Adipocyte (in vitro differentiated cells): ENCODE measurements around the gene KCTD2.
A peak's percentile ranks its signal among the peaks of the same experiment; 100 is the strongest.

Source experiments
- DNase-seq: peaks from one replicate; pipeline ENCODE4 v3.0.0-alpha.2; 2015; ENCODE audit warnings: low read depth
- H3K27me3 ChIP-seq: replicated peaks from 2 replicates; pipeline ENCODE4 v1.7.0; 2013; ENCODE audit warnings: mild to moderate bottlenecking, low read length, moderate library complexity; ENCODE audit not compliant: control insufficient read depth, insufficient read depth
- H3K36me3 ChIP-seq: 2 replicates; pipeline ENCODE4 v1.7.0; 2013; ENCODE audit warnings: low read length, mild to moderate bottlenecking, moderate library complexity; ENCODE audit not compliant: control insufficient read depth, insufficient read depth, severe bottlenecking
- H3K4me1 ChIP-seq: 2 replicates; pipeline ENCODE4 v1.7.0; 2013; ENCODE audit warnings: mild to moderate bottlenecking, low read length, moderate library complexity; ENCODE audit not compliant: control insufficient read depth, insufficient read depth
- H3K4me3 ChIP-seq: 2 replicates; pipeline ENCODE4 v1.7.0; 2013; ENCODE audit warnings: mild to moderate bottlenecking, low read length, moderate library complexity
- H3K9ac ChIP-seq: 2 replicates; pipeline ENCODE4 v1.7.0; 2013; ENCODE audit warnings: mild to moderate bottlenecking, low read length, moderate library complexity
- H3K9me3 ChIP-seq: 2 replicates; pipeline ENCODE4 v1.7.0; 2013; ENCODE audit warnings: mild to moderate bottlenecking, low read length, moderate library complexity; ENCODE audit not compliant: control insufficient read depth

Gene KCTD2

DNA sequence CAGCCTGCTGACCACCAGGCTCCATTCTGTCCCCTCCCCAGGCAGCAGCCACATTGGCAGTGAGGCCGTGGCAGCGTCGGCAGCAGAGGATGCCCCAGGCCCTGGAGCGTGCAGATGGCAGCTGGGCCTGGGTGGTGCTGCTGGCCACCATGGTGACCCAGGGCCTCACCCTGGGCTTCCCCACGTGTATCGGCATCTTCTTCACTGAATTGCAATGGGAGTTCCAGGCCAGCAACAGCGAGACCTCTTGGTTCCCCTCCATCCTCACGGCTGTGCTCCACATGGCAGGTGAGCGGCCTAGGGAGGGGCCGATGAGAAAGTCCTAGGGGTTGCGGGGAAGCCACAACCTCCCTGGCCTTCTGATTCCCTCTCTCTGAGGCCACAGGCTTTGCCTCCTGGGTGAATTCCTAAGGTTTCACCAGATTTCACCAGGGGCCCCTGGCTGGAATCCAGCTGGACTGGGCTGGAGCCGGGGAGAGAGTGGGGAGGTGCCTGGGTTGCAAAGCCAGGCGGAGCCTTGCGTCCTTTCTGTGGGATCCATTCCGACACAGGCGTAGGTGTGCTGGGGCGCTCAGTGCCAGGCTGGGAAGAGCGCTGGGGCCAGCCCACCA lies 46.6 kb downstream of the KCTD2 start:
- no peak overlapping the region for H3K4me3 ChIP-seq
- peaks cover 38% of the 10 kb centered on the region for H3K4me1 ChIP-seq
- H3K9me3 ChIP-seq, result no peaks in the 10 kb centered on the region
- DNase-seq, result no peak
- no peak overlapping the region for H3K9ac ChIP-seq
- H3K27me3 ChIP-seq, result no peaks in the 10 kb centered on the region
- no peaks in the 10 kb centered on the region for H3K36me3 ChIP-seq

DNA sequence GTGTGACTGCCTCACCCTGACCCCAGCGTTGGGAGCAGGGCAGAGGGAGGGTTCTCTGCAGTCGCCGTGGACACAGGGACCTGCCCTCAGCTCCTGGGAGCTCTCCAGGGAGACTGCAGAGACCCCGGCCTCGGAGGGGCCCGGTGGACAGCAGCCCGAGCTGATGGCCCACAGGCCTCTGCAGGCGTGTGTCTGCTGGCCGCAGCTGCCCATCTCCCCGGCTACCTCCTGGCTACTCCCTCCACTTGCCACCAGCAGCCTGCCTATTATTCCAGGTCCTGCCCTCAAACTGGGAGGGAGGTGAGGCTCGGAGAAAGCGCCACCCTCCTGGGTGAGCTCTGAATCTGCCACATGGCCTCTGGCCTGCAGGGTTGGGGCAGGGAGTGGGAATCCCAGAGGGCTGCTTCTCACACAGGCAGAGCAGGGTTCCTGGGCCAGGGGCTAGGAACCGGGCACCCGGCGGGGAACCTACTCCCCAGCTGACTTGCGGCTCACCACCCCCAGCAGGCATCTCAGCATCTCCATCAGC lies 47.9 kb downstream of the KCTD2 start:
- no peak for DNase-seq
- H3K9me3 ChIP-seq, result no peaks in the 10 kb centered on the region

DNA sequence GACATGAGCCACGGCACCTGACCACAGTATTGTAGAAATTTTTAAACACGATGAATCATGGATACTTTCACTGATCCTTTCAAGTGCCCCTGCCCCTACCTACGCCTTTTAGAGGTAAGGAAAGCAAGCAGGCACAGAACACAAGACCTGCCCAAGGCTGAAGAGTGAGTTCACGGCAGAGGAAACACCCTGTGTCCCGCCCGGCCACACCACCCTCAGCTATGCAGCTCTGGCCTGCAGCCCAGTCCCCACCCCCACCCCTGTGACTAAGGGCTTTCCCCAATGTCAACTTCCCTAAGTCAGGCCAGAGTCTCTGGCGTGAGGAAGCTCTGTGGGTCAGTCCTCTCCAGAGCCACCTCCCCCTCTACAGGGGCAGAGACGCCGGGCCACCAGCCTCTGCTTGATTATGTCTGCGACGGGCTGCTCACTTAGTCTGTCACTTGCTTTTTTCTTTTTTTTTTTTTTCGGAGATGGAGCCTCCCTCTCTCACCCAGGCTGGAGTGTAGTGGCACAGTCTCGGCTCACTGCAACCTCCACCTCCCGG lies 49.1 kb downstream of the KCTD2 start:
- Histone ChIP-seq H3K9ac (no peak overlapping the region), H3K4me3 (no peak overlapping the region), H3K27me3 (no peaks in the 10 kb centered on the region), H3K36me3 (peaks cover 11% of the 10 kb centered on the region), H3K4me1 (peaks cover 25% of the 10 kb centered on the region), H3K9me3 (no peaks in the 10 kb centered on the region)
- peak; percentile 65 for DNase-seq

More for the DNA sequence above, 47.9 kb downstream of the KCTD2 start:
- peaks cover 3% of the 10 kb centered on the region for H3K36me3 ChIP-seq
- no peaks in the 10 kb centered on the region for H3K27me3 ChIP-seq
- H3K4me1 ChIP-seq, result peaks cover 31% of the 10 kb centered on the region
- no peak overlapping the region for H3K4me3 ChIP-seq
- H3K9ac ChIP-seq, result no peak overlapping the region

DNA sequence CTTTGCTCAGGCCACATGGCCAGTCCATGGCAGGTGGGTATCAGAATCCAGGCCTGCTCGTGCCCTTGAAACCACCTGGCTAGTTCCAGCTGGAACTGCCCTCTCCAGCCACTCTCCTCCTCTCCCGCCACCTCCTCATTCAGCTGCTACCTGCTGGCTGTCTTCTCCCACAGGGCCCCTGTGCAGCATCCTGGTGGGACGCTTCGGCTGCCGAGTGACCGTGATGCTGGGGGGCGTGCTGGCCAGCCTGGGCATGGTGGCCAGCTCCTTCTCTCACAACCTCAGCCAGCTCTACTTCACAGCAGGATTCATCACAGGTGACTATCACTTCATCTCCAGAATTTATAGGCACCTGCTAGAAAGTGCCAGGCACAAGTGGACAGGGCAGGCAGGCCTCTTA lies 50.8 kb downstream of the KCTD2 start:
- H3K4me1 ChIP-seq, result peaks cover 12% of the 10 kb centered on the region

DNA sequence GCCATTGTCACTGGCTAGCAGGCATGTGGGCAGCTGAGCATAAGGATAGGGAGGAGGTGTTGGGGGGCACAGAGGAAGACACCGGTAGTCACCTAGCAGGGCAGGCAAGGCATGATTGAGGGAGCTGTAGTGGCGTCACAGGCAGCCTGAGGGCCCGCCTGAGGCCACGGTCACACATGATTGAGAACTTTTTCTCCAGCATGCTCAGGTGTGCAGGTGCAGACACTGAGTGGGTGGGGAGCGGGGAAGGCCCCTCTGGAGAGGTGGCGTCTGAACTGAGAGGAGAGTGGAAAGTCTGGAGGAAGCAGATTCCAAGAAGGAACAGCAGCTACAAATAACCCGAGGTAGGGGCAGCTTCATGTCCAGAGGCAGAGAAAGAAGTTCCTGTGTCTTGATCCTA lies 51.8 kb downstream of the KCTD2 start:
- Histone ChIP-seq H3K4me3 (no peak overlapping the region), H3K4me1 (peaks cover 5% of the 10 kb centered on the region)

More for the DNA sequence above, 50.8 kb downstream of the KCTD2 start:
- no peak overlapping the region for H3K4me3 ChIP-seq
- no peaks in the 10 kb centered on the region for H3K9me3 ChIP-seq
- H3K36me3 ChIP-seq, result peaks cover 11% of the 10 kb centered on the region
- H3K27me3 ChIP-seq, result no peaks in the 10 kb centered on the region
- no peak for DNase-seq
- no peak overlapping the region for H3K9ac ChIP-seq

GRCh38 chr17:75099881-75100595 lies 53.0 kb downstream of the KCTD2 start:
- H3K4me1 ChIP-seq, result peaks cover 5% of the 10 kb centered on the region
- DNase-seq, result no peak
- H3K36me3 ChIP-seq, result peaks cover 11% of the 10 kb centered on the region
- H3K9ac ChIP-seq, result no peak overlapping the region
- H3K9me3 ChIP-seq, result no peaks in the 10 kb centered on the region
- no peak overlapping the region for H3K4me3 ChIP-seq
- no peaks in the 10 kb centered on the region for H3K27me3 ChIP-seq

More for the DNA sequence above, 51.8 kb downstream of the KCTD2 start:
- H3K27me3 ChIP-seq, result no peaks in the 10 kb centered on the region
- no peak for DNase-seq
- H3K9ac ChIP-seq, result no peak overlapping the region
- no peaks in the 10 kb centered on the region for H3K9me3 ChIP-seq
- peaks cover 11% of the 10 kb centered on the region for H3K36me3 ChIP-seq

DNA sequence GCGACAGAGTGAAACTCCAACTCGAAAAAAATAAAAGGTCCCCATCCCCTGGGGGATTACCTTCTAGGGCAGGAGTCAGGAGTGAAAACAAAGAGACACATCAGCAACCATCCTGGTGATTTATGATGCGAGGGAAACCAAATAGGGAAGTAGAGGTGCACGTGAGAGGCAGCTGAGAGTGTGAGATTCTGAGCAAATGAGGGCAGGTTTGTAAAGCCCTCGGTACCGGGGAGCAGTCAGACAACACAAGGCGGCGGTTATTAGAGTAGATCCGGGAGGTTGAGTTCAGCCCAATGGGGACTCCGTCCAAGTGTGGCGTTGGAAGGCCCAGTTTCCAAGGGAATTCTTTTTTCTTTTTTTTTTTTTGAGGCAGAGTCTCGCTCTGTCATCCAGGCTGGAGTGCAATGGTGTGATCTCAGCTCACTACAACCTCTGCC lies 55.4 kb downstream of the KCTD2 start:
- H3K9ac ChIP-seq, result no peak overlapping the region
- H3K9me3 ChIP-seq, result no peaks in the 10 kb centered on the region
- H3K4me1 ChIP-seq, result no peaks in the 10 kb centered on the region
- DNase-seq, result no peak
- no peak overlapping the region for H3K4me3 ChIP-seq
- no peaks in the 10 kb centered on the region for H3K27me3 ChIP-seq
- peaks cover 11% of the 10 kb centered on the region for H3K36me3 ChIP-seq

GRCh38 chr17:75103601-75104554 lies 56.9 kb downstream of the KCTD2 start:
- no peak overlapping the region for H3K4me3 ChIP-seq
- H3K4me1 ChIP-seq, result no peaks in the 10 kb centered on the region
- H3K27me3 ChIP-seq, result no peaks in the 10 kb centered on the region
- no peaks in the 10 kb centered on the region for H3K9me3 ChIP-seq
- H3K36me3 ChIP-seq, result peaks cover 11% of the 10 kb centered on the region
- DNase-seq, result no peak
- H3K9ac ChIP-seq, result no peak overlapping the region

DNA sequence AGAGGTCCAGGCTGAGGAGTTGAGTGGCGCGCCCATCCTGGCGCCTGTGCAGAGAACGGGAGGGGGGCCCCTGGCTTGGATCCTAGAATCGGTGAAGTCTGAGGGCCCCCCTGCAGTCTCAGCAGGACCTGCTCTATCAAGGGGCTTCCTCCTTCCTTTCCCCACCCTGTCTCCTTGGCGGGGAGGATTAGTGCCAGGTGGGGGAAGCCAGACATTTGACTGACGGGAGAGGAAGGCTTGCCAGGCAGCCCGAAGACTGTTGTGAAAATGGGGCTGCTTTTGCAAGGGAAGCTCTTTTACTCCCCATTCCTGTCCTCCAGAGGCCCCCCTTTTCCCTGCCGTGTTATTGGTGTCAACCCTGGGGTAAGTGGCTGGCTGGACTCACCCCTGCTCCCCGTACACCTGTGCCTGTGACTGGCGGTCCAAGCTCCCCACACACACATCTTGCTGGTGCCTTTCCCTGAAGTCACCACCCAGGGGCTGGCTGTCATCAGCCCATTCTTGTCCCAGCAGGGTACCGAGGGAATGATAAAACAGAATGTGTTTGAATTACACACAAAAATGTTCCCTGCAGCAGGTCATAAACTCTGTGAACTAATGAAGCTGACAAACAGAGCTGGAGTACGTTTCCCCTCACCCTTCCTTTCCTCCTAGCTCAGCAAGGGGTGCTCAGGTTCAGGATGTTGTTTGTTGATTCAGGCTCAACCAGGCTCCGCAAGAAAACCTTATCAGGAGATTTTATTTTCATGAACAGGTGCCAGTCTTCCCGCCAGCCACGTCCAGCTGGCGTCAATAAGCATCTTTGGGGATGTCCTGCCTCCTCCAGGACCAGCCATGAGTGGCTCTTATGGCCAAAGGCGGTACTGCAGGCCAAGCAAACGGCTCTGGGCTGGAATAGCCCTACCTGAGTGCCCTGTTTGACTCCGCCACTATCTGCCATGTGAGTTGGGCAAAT lies 58.4 kb downstream of the KCTD2 start:
- DNase-seq, result peak; percentile 51
- H3K4me3 ChIP-seq, result no peak overlapping the region
- H3K36me3 ChIP-seq, result peaks cover 3% of the 10 kb centered on the region
- no peaks in the 10 kb centered on the region for H3K27me3 ChIP-seq
- H3K4me1 ChIP-seq, result peaks cover 6% of the 10 kb centered on the region
- no peaks in the 10 kb centered on the region for H3K9me3 ChIP-seq
- H3K9ac ChIP-seq, result no peak overlapping the region

- no peaks in the 10 kb centered on the region for H3K36me3 ChIP-seq
- H3K4me3 ChIP-seq, result no peak overlapping the region
- H3K4me1 ChIP-seq, result peaks cover 11% of the 10 kb centered on the region
- H3K9ac ChIP-seq, result no peak overlapping the region
- H3K9me3 ChIP-seq, result no peaks in the 10 kb centered on the region
- H3K27me3 ChIP-seq, result no peaks in the 10 kb centered on the region
- no peak for DNase-seq
Measured at GRCh38 chr17:75108193-75108592, 61.2 kb downstream of the KCTD2 start.
